HK-2 (cell line): ENCODE data around the gene ELOVL4.

Experiments used
- DNase-seq: peaks from one replicate; pipeline ENCODE4 v3.0.0-alpha.2; 2018; ENCODE audit not compliant: unreplicated experiment

Gene ELOVL4

GRCh38 chr6:79913369-79913768 is 34.0 kb downstream of the ELOVL4 start:
- DNase-seq = no peak

GRCh38 chr6:79911992-79912391 is 35.4 kb downstream of the ELOVL4 start:
- DNase-seq = no peak

- no peak for DNase-seq
Measured at GRCh38 chr6:79909517-79909916, 37.8 kb downstream of the ELOVL4 start.

DNA sequence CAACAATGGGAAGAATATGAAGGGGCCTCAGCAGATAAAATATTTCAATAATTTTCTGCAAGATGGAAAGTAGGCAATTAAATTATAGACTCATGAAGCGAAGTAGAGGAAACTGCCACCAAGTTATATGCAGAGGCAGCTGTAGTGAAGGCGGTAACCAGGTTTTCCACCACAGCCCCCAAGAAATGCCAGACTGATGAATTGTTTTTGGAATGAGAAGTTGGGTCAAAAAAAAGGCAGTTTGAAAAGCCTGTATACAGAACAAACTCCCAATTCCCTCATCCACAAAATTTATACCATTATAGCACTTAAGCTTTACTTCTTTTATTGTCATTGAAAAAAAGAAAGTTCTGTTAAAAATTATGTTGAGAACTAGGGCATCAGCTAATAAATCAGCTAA is 45.3 kb downstream of the ELOVL4 start:
- no peak for DNase-seq

GRCh38 chr6:79898076-79898475 is 49.3 kb downstream of the ELOVL4 start:
- DNase-seq = no peak

DNA sequence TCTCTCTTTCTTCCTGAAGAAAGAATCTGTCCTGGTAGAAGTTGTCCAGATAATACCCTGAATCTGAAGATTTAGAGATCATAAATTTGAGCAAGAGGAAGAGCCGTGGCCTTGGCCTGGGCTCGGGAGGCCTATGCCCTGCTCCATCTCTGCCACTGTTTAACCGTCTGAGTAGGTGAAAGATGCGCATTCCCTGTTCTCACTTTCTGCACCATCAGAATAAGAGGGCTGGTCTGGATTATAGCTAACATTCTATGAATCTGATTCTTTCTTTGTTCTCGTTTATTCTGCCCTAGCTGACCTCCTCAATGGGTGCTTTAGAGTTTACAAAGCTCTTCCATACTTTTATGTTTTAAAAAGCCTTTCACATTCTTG is 51.3 kb downstream of the ELOVL4 start:
- DNase-seq = no peak

DNA sequence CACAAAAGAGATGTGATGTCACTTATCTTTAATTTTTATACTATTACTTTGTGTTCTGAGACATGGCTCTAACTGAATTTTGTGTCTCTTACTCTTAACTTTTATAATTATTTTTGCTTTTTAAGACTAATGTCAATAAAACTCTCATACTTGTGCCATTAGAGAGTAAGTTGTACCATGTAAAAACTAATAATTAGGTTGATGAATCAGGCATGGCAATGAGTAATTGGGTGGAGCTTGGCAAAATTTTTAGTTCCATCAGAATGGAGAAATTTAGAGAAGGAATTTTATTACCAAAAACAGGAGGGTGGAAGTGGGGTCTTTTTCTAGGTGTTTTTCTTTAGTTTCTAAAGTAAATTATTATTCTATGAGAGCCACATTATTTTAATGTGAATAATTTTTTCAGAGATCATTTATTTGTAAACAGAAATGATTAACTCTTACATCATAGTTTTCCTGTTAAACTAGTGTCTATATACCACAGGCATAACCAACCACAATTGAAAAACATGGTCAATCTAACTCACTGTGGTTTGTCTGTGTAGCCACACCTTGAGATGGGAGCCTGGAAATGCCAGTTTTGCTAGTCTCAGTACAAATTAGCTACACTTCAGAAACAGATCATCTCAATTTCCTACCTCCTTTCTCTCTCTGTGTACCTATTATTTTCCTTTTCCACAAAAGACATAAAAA is 51.8 kb downstream of the ELOVL4 start:
- no peak for DNase-seq

- no peak for DNase-seq
Measured at GRCh38 chr6:79894939-79895338, 52.4 kb downstream of the ELOVL4 start.

DNA sequence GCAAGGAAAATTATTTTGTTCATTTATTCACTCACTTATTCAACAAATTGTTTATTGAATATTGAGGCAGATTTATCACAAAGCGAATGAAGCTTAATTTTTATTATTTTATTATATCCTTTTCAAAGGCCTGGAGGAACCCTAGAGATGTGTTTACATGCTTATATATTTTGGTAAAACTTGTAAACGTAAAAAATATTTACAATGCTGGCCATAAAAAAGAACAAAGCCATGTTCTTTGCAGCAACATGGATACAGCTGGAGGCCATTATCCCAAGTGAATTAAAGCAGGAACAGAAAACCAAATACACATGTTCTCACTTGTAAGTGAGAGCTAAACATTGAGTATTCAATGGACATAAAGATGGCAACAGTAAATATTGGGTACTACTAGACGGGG is 58.8 kb downstream of the ELOVL4 start:
- DNase-seq = no peak

- no peak for DNase-seq
Measured at GRCh38 chr6:79878142-79878748, 69.1 kb downstream of the ELOVL4 start.

- DNase-seq = no peak
Measured at GRCh38 chr6:79874531-79875134, 72.7 kb downstream of the ELOVL4 start.

DNA sequence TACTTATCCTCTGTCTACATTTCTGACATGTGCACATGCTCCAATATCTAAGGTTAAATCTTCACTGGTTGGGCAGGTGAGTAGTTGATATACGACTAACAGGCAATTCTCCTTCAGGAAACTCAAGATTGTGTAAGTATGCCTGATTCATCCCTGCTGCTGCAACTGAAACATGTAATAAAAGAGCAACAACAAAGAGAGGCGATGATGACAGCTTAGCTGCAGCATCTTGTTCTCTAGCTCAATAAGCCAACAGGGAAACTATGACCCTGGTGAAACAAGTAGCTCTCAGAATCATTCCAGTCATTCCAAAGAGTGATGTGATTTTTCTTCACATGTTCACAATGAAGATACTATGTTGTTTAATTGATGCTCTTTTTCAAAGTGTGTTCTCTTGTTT is 74.4 kb downstream of the ELOVL4 start:
- DNase-seq = no peak

DNA sequence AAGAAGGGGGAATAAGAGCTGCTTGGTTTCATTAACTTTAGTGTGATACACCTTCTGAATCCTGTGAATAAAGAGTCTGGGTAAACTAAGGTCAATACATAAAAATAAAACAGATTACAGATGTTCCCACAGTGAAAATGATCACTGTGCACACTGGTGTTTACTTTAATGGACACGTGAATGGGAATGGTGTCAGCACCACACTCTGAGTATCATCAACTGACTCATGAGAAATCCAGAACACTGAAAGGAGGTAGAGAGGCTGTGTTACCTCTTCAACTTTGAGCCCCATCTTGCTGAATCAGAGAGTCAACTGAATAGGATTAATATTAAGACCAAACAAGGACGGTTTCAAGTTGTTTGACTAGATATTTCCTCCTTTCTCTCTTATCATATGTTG is 75.0 kb downstream of the ELOVL4 start:
- DNase-seq = no peak

DNA sequence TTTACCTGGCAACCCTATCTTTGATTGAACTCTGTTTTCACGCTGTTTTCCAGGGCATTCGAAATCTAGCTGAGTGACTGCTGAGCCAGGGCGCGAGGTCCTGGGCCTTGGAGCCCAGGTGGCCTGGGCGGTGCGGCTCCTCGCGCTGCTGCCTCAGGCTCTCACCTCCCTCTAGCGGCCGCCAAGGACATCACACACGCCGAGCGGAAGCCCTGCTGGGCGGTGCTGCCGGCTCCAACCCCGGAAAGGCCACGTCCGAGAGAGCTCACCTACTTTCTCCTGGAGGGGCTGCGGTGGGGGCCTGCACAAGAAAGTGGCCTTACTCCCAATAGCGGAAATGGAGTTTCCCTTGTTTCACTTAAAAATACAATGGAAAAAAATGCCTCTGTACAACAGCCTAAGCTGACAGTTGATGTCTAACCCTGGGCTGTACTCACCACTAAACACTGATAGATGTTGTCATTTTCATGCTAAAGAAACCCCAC is 77.7 kb downstream of the ELOVL4 start:
- DNase-seq = peak; percentile 86

DNA sequence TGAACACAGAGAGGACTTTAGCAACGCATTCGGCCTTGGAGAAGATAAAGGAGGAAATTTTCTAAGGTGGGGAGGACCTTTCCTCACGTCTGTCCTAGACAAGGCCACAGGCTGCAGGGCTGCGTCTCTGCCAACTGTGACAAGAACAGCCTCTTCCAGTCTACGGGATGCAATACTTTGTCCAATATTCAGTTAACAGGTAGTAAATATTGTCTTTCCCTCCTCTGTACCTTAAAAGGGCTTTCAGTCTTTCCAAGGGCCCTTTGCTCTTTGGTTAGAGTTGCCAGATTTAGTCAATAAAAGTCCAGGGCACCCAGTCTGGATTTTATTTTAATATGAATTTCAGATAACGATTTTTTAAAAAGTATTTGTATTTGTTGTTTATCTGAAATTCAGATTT is 78.2 kb downstream of the ELOVL4 start:
- DNase-seq = no peak

DNA sequence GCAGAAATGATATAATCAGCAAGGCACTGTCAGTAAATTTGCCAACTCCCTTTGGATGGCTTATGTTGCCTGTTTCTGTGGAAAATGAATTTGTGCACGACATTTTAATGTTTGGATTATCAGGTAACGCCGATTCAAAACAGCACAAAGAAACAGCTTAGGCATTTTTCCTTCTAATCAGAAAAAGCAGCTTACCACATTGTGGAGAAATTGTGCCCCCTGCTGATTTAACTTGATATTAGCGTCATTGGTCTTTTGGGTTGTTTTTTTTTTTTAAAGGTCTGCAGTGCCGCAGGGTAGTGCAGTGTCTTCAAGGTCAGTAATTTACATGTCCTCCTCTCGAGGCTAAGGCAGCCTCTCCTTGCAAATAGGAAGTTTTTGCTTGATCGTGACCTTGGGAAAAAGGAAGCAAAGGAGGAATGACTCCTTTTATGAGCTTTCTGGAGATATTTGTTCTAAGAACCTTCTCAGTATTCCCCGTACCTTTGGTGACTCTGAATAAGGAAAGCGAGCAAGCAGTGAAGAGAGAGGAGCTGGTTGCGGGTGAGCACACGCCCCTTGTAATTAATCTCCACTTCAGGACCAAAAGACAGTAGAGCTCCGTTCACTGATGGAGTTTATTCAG is 79.1 kb downstream of the ELOVL4 start:
- no peak for DNase-seq
